ENCODE data around the gene MGME1.
"Not testable (repeated sequence)": the region's sequence is repeated elsewhere in the genome, so short reads cannot be mapped to it uniquely, and the experiment has no call there.

The MGME1 gene

DNA sequence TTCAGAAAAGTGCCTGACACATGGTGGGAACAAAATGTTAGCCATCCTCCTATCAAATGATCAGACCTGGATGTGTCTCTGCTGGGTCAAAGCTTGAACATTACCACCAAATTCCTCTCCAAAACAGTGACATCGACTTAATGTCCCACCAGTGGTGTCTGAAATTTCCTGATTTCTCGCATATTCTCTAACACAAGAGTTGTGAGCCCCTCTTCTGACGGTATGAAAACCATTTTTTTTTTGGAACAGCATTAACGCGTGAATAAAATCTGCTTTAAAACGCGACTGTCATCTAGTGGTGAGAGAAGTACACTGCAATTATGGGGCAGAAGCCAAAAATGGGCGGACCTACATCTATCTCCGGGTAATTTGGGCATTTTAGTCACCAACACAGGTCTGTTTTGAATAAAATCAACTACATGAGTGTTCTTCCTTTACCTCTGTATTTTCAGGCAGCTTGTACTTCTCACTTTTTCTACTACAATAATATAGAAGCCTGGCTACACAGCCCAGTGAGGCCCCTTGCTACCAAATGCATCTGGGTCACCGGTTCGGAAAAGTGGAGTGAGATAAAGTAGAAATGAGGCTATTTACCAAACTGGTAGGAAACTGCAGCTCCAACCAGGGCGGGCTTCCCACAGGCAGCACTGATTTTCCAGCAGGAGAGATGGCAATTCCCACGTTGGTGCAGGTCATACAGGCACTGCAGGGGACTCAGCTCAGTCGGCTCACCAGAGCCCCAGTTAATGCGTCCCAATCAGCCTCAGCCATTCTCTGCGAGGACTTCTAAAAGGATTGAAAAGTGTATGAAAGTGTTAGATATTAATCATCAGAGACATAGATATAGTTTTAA is 27.4 kb downstream of the MGME1 start:
- peak; percentile 31 for DNase-seq

GRCh38 chr20:17998446-17998845 is 29.6 kb downstream of the MGME1 start:
- no peak for DNase-seq

- DNase-seq, result no peak
Measured at GRCh38 chr20:17999566-17999965, 30.7 kb downstream of the MGME1 start.

- DNase-seq, result no peak
Measured at GRCh38 chr20:18001131-18001921, 32.5 kb downstream of the MGME1 start.

- DNase-seq, result no peak
Measured at GRCh38 chr20:18003897-18004296, 35.1 kb downstream of the MGME1 start.

- no peak for DNase-seq
Measured at GRCh38 chr20:18004384-18005031, 35.7 kb downstream of the MGME1 start.

- DNase-seq, result no peak
Measured at GRCh38 chr20:18005170-18005989, 36.6 kb downstream of the MGME1 start.

- no peak for DNase-seq
Measured at GRCh38 chr20:18005990-18006364, 37.2 kb downstream of the MGME1 start.

DNA sequence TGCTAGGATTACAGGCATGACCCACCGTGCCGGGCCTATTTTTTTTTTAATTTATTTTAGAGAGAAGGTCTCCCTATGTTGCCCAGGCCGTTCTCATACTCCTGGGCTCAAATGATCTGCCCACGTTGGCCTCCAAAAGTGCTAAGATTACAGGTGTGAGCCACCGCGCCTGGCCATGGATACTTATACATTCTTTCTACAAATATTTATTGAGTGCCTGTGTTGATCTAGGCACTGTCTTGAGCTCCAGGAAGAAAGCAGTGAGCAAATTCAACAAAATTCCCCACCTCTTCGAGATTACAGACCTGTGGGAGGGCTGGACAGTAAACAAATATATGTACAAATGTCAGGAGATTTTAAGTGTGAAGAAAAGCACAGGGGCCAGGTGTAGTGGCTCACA is 37.9 kb downstream of the MGME1 start:
- no peak for DNase-seq

DNA sequence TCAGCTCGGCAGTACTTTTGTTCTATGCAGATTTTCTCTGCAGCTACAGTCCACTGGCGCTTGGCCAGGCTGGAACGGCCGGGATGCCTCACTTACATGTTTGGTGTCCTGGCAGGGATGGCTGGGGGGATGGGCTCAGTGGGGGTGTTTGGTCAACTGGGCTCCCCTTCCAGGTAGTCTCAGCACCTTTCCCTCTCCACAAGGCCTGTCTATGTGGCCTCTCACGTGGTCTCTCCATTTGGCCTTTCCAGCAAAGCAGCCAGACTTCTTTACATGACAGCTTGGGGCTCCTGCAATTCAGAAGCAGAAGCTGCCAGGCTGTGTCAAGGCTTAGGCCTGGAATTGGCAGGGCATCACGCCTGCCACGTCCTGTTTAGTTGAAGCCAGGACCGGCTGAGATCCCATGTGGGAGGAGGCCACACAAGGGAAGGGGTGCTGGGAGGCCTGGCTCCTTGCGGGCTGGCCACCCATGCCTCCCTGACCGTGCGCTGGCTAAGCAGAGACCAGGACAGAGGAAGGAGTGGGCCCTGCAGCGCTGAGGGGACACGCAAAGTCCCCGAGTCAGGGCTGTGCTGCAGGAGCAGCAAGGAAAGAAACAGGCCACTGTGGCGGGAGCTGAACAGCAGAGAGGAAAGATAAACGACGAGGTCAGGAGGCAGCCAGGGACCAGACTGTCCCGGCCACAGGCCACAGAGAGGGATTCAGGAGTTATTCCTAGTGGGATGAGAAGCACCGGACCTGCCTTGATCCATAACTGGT is 38.9 kb downstream of the MGME1 start:
- DNase-seq, result no peak

DNA sequence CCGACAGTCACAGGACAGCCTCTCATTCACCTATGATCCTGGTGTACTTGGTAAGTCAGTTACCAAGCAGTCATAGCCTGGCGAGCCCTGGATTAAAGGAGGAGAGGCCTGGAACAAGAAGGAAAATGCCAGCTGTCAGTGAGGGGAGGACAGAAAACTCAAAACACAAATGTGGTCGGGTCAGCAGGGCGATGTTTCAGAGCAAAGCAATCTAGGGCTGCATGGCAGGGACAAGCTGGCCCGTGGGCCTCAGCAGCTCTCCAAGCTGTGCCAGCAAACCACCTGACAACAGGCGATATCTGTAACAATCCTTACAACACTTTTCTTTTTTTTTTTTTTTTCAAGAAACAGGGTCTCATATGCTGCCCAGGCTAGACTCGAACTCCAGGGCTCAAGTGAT is 40.3 kb downstream of the MGME1 start:
- no peak for DNase-seq

DNA sequence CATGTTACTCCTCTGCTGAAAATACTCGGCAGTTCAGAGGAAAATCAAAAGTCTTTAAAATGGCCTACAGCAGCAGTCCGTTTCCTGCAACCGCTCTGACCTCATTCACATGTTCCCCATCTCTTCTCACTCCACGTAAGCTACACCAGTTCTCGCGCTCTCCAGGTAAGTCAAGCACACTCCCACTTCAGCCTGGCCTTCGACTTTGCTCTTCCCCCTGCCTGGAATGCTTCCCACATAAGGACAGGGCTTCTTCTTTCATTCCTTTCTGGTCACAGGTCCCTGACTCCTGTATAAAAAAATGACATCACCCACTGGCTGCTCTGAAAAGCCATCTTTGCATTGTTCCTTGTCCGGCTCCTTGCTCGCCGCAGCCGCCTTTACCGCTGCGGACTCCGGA is 42.7 kb downstream of the MGME1 start:
- no peak for DNase-seq

- no peak for DNase-seq
Measured at GRCh38 chr20:18011951-18012645, 43.3 kb downstream of the MGME1 start.

- no peak for DNase-seq
Measured at GRCh38 chr20:18012901-18013300, 44.1 kb downstream of the MGME1 start.

- DNase-seq, result no peak
Measured at GRCh38 chr20:18014411-18014810, 45.6 kb downstream of the MGME1 start.

DNA sequence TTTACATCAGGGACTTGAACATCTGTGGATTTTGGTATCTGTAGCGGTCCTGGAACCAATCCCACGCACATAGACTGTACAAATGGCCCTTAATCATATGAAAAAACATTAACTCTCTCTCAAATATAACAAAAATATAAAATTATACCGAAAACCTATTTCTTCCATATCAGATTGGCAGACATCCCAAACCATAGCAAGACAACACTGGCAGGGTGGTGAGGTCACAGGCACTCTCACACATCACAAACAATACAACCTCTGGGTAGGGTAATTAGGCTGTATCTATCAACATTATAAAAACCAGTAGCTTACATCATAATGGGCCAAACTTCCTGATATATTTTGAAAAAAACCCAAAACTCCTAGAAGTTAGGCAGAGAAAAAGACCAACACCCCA is 48.0 kb downstream of the MGME1 start:
- no peak for DNase-seq

GRCh38 chr20:18018100-18018499 is 49.3 kb downstream of the MGME1 start:
- DNase-seq, result no peak

GRCh38 chr20:18019068-18019467 is 50.2 kb downstream of the MGME1 start:
- DNase-seq, result no peak

DNA sequence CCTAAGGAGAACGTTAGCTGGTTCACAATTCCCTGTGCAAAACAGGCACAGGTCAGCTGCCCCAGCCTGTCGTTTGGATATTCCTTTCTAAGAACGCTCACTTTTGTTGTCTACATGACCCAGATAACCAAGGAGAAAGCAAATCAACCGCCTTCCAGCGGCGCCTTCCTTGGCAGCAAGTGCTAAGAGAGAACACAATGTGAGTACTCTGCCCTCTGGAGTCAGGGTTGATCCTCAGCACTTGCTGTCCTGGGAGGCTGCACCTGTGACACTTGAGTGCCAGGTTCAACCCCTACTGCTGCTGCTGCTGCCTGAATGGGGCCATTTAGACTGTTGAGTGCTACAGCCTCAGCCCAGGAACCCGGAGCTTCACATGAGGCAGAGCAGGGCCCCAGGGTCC is 52.1 kb downstream of the MGME1 start:
- no peak for DNase-seq

DNA sequence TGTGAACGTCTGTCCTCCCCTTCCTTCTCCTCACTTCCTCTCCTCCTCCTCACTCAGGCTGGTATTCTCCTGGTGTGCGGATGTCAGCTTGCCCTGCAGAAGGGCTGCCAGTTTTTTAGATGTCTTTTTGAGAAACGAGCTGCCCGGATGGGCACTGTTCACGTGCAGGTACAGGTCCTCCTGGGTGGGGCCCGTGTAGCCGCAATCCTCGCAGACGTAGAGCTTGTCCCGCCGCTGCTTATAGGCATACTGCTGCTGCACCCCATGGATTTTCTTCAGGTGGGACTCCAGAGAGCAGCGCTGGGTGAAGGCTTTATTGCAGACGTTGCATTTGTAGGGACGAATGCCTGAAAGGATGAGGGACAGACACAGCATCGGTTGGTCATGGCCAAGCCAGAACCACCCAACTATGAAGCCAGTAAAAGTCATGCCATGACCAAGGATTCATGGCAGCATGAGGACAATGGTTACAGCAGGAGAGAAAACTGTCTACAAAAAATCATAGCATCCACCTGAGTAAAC is 55.8 kb downstream of the MGME1 start:
- DNase-seq, result no peak

- DNase-seq, result not testable (repeated sequence)
Measured at GRCh38 chr20:18027011-18027410, 58.2 kb downstream of the MGME1 start.
